Measurements from ENCODE around the gene RAB31. TPM values are rescaled to one million over a fixed set of nuclear protein-coding genes. Genes with fewer than 3 reads are reported as not detected.
A peak's percentile ranks its signal among the peaks of the same experiment; 100 is the strongest.

RAB31 gene
- total RNA-seq, 4 donors from 2014 or later: 108 to 181 (median 136) TPM

DNA sequence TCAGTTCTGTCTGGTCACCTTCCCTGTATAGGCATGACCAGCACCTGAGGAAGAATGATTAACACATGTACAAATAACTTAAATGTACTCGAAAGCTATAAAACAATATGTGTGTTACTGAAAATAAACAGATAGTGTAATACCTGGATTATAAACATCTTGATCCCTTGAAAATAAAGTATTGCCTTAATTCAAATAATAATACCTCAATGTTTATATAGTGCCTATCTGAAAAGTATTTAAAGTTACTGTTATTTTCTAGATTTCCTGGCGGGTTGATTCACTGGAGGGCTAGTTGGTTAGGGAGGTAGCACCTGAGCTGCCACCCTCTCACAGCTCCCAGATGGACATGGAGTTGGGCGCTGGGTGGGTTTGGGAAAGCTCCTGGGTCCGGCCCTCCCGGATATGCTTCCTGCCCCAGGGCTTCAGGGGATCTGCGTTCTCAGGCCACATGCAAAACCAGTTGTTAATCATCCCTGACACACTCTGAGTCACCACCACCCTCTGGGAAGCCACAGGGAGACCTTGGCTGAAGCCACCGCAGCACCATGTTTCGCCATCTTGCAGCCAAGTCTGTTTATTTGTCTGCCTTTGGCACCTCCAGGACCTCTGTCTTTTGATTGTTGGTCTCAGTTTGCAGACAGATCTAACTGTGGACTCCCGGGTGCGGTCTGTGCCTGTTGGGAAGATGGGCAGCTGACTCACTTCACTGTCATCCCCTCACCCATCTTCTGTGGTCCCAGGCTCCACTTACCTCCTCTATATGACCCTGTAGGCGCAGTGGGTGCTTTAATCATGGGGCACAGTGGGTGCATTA lies 35.3 kb downstream of the RAB31 start:
- Histone ChIP-seq H3K4me1 (peaks cover 0 to 27% (median 0%) of the 10 kb centered on the region in 3 donors), H3K27ac (peak overlapping the region in 3 of 4 donors; percentile 29 to 63 (median 59)), H3K36me3 (no peaks in the 10 kb centered on the region), H3K9me3 (no peaks in the 10 kb centered on the region), H3K4me3 (peak overlapping the region in 1 of 2 donors; percentile 18), H3K27me3 (no peaks in the 10 kb centered on the region)
- TF ChIP-seq EP300 (IDR thresholded peaks at IDR 0.05) (no peak), POLR2AphosphoS5 (IDR thresholded peaks at IDR 0.05) (peak; percentile 74), POLR2A (IDR thresholded peaks at IDR 0.05) (no peak)
- 70 to 91% methylated on average over 3 to 9 of the region's 11 CpGs for WGBS, 2 donors (ENCODE audit: low coverage in 1 of 2)
- ATAC-seq: no peak

DNA sequence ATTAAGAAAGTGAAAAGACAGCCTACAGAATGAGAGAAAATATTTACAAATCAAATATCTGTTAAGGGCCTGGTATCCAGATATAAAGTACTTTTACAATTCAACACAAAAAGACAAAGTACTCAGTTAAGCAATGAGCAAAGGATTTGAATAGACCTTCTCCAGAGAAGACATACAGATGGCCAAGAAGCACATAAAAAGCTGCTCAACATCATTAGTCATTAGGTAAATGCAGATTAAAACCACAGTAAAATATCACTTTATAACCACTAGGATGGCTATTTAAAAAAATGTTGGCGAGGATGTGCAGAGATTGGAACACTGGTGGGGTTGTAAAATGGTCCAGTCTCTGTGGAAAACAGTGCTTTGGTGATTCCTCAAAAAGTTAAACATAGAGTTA lies 38.9 kb downstream of the RAB31 start:
- no peaks in the 10 kb centered on the region for H3K36me3 ChIP-seq
- H3K4me3 ChIP-seq: no peak overlapping the region
- H3K27me3 ChIP-seq: no peaks in the 10 kb centered on the region
- no peak for ATAC-seq
- no peak overlapping the region for H3K27ac ChIP-seq
- no peaks in the 10 kb centered on the region for H3K9me3 ChIP-seq
- 74 to 83% methylated on average over 1 of the region's 1 CpG for WGBS, 2 donors (ENCODE audit: low coverage in 1 of 2)
- TF ChIP-seq EP300 (IDR thresholded peaks at IDR 0.05): no peak
- no peak for TF ChIP-seq POLR2AphosphoS5 (IDR thresholded peaks at IDR 0.05)
- TF ChIP-seq, protein P1, sequence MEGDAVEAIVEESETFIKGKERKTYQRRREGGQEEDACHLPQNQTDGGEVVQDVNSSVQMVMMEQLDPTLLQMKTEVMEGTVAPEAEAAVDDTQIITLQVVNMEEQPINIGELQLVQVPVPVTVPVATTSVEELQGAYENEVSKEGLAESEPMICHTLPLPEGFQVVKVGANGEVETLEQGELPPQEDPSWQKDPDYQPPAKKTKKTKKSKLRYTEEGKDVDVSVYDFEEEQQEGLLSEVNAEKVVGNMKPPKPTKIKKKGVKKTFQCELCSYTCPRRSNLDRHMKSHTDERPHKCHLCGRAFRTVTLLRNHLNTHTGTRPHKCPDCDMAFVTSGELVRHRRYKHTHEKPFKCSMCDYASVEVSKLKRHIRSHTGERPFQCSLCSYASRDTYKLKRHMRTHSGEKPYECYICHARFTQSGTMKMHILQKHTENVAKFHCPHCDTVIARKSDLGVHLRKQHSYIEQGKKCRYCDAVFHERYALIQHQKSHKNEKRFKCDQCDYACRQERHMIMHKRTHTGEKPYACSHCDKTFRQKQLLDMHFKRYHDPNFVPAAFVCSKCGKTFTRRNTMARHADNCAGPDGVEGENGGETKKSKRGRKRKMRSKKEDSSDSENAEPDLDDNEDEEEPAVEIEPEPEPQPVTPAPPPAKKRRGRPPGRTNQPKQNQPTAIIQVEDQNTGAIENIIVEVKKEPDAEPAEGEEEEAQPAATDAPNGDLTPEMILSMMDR (IDR thresholded peaks at IDR 0.05): no peak
- no peak for TF ChIP-seq POLR2A (IDR thresholded peaks at IDR 0.05)
- peaks cover 0 to 20% (median 0%) of the 10 kb centered on the region in 3 donors for H3K4me1 ChIP-seq

DNA sequence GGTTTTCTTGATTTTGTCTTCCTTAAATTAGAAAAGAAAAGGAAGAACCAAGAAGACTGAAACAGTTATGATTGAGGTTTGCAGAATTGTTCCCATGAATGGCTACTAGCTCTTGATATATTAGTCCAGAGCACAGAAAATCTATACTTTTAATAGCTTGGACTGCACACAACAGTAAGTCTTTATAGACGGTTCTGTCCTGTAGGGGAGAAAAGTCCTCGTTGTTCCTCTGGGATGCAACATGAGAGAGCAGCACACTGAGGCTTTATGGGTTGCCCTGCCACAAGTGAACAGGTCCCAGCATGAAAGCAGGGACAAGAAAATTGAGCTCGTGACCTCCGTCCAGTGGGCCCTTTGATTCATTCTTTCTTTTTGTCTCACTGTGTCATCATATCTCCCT lies 41.5 kb downstream of the RAB31 start:
- Histone ChIP-seq H3K36me3 (no peaks in the 10 kb centered on the region), H3K27ac (no peak overlapping the region), H3K4me3 (no peak overlapping the region), H3K4me1 (no peaks in the 10 kb centered on the region), H3K9me3 (no peaks in the 10 kb centered on the region), H3K27me3 (no peaks in the 10 kb centered on the region)
- TF ChIP-seq, protein P1 (IDR thresholded peaks at IDR 0.05): no peak
- TF ChIP-seq POLR2A (IDR thresholded peaks at IDR 0.05) (no peak), EP300 (IDR thresholded peaks at IDR 0.05) (no peak), POLR2AphosphoS5 (IDR thresholded peaks at IDR 0.05) (no peak)
- WGBS, 2 donors (ENCODE audit: low coverage in 1 of 2): 80% methylated on average over 4 of the region's 4 CpGs; no CpG with 5 or more reads in 1 of the 2 donors
- ATAC-seq: no peak

DNA sequence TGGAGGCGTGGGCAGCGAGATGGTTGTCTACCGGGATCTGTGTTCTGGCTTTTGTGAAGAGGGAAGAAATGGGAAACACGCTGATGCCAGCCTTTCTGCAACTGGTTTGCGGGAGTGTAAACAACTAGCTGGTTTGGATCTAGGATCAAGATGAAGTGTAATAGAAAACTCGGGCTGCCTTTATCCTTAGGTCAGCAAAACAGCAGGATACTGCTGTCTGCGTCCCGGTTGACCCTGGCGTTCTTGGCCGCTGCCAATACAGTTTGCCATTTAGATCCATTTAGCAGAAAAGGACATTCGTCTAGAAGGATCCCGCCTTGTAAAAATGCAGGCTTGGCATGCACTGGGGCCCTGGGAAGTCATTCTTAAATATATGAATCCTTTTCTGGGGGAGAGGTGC lies 42.0 kb downstream of the RAB31 start:
- Histone ChIP-seq H3K4me3 (no peak overlapping the region), H3K9me3 (no peaks in the 10 kb centered on the region), H3K36me3 (no peaks in the 10 kb centered on the region), H3K27me3 (no peaks in the 10 kb centered on the region), H3K4me1 (no peaks in the 10 kb centered on the region), H3K27ac (no peak overlapping the region)
- TF ChIP-seq POLR2AphosphoS5 (IDR thresholded peaks at IDR 0.05) (no peak), EP300 (IDR thresholded peaks at IDR 0.05) (no peak), POLR2A (IDR thresholded peaks at IDR 0.05) (no peak)
- TF ChIP-seq, protein P1 (IDR thresholded peaks at IDR 0.05): no peak
- 48 to 93% methylated on average over 6 to 7 of the region's 12 CpGs for WGBS, 2 donors (ENCODE audit: low coverage in 1 of 2)
- ATAC-seq: no peak

DNA sequence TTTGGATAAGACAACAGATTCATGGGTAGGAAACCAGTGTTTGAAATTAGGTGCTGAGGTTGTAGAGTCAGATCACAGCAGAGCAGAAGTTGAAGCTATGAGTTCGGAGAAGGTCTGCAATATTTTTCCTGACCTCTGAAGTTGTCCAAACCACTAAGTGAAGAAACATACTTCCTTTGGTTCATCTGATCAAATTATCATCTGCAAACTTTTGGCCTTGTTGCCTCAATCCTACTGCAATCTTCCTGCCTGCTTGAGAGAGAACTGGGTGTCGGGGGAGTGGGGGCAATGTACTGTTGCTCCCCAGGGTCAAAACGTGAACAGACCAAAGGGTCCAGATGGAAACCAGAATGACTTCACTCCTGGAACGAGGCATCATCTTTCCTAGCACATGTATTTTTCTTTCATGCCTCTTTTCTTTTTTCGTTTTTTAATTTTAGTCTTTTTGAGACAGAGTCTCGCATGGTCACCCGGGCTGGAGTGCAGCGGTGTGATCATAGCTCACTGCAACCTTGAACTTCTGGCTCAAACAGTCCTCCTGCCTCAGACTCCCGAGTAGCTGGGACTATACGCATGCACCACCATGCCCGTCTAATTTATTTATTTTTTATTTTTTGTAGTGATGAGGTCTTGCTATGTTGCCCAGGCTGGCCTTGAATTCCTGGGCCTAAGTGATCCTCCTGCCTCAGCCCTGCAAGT lies 42.7 kb downstream of the RAB31 start:
- H3K4me3 ChIP-seq: no peak overlapping the region
- no peaks in the 10 kb centered on the region for H3K36me3 ChIP-seq
- no peak overlapping the region for H3K27ac ChIP-seq
- no peak for TF ChIP-seq EP300 (IDR thresholded peaks at IDR 0.05)
- TF ChIP-seq, protein P1 (IDR thresholded peaks at IDR 0.05): no peak
- no peak for TF ChIP-seq POLR2AphosphoS5 (IDR thresholded peaks at IDR 0.05)
- no peak for TF ChIP-seq POLR2A (IDR thresholded peaks at IDR 0.05)
- H3K4me1 ChIP-seq: no peaks in the 10 kb centered on the region
- WGBS, 2 donors (ENCODE audit: low coverage in 1 of 2): 78 to 92% methylated on average over 4 to 11 of the region's 11 CpGs
- no peaks in the 10 kb centered on the region for H3K9me3 ChIP-seq
- ATAC-seq: no peak
- H3K27me3 ChIP-seq: no peaks in the 10 kb centered on the region
